GM18511 (cell line): Measurements from ENCODE around the gene POLR2E.
A peak's percentile ranks its signal among the peaks of the same experiment; 100 is the strongest.

Experiments used
- ATAC-seq: cut with Tn5 transposase; IDR thresholded peaks from one replicate; pipeline ENCODE4 v1.9.1; 2021; ENCODE audit warnings: mild to moderate bottlenecking, moderate library complexity; ENCODE audit not compliant: unreplicated experiment

POLR2E gene

GRCh38 chr19:1111641-1112267 is 16.6 kb upstream of the POLR2E start:
- ATAC-seq: no peak

DNA sequence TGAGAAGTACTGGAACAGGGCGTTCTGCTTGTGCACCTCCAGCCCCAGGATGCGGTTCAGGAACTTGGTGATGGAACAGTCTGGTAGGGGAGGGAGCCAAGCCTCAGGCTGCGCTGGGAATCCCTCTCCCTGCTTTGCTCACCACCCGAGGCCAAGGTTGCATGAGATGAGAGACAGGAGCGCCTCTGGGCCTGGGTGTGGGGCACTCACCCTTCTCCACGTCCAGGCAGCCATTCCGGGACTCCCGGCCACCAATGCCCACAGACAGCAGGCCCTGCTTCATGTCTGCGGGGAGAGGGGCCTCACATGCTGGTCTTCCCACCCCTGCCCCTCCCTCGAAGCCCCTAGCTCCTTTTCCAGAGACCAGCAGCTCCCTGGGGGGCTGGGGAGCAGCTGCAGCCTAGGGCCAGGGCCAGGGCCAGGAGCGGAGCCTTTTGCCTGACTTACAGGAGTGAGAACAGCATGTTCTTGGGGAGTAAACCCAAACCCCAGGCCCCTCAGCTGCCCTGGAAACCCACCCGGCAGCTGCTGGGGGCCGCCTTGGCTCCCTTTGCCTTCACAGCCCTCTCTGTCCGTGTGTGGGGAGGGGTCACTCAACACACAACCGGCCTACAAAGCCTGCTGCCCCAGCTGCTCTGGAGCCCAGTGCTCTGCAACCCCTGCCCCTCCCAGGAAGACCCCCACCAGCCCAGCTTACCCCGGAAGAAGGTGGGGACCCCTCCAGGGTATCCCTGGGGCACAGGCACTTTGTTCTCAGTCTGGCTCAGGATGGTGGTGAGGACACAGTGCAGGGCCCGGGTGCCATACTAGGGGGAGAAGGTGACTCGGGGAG is 15.8 kb upstream of the POLR2E start:
- ATAC-seq: no peak

- ATAC-seq: no peak
Measured at GRCh38 chr19:1109697-1110671, 14.8 kb upstream of the POLR2E start.

DNA sequence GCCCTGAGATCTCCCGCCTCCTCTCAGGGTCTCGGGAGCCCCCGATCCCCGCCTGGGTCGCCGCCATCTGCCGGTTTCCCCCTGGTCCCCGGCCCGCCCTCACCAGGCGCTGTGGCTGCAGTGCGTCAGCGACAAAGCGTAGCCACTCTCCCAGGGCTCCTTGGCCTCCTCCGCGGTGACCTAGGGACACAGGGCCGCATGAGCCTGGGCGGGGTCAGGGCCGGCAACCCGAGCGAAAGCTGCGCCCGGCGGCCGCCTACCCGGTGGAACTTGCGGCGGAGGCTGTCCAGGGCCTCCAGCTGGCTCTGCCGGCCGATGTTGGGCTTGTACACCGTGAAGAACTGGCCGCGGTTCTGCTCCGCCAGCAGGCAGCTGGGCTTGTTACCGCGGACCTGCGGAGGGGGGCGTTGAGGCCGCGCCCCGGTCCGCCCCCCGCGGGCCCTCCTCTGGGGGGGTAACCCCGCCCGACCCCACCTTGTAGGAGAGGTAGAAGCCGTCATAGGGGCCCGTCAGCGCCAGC is 13.9 kb upstream of the POLR2E start:
- ATAC-seq: no peak

DNA sequence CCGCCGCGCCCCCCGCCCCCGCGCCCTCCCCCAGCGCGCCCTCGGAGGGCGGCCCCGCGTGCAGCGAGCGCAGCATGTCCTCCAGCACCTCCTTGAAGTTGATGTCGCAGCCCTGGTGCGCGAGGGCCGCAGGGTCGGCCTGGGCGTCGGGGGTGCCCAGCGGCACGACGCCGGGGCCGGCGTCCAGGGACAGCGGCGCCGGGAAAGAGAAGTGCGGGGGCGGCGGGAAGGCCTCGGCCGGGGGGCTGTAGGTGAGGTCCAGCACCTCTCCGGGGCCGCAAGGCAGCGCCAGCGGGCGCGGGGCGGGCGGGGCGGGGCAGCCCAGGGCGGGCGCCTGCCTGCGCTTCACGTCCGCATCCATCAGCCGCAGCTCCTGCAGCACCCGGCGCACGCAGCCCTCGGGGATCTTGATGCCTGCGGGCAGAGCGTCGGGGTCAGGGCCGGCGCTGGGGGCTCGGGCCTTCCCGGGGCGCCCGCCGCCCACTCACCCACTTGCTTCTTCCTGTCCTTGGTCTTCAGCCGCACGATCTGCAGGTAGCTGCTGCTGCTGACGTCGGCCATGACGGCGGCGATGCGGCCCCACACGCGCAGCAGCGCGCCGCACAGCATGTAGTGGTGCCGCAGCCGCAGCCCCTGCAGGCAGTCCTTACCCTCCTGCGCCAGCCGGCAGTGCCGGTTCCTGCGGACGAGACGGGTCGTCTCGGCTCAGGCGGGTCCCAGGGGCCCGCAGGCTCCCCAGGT is 13.3 kb upstream of the POLR2E start:
- ATAC-seq: no peak

DNA sequence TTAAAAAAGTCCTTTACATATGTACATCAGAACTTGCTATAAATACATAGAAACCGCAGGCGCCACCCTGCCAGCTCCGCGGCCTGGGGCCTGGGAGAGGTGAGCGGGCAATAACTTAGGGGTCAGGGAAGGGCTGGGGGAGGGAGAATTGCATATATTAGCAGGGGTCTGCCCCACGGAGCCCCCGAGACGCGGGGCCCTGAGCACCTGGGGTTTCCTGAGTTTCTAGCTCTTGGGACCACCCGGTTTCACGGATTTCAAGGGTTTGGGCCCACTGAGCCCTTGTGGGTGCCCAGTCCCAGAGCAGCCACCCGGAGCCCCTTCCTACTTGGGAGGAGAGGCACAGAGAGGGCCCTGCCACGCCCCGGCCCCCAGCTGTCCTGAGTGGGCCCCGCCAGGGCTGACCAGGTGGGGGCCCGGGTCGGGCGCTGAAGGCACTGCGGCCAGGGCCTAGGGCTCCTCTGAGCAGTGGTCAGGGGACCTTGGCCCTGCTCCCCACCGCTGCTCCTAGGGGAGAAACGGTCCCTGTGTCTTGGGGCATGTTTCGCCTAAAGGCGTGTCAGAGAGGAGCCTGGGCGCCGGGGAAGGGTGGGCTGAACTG is 12.6 kb upstream of the POLR2E start:
- no peak for ATAC-seq

GRCh38 chr19:1106841-1107660 is 11.9 kb upstream of the POLR2E start:
- ATAC-seq: no peak

DNA sequence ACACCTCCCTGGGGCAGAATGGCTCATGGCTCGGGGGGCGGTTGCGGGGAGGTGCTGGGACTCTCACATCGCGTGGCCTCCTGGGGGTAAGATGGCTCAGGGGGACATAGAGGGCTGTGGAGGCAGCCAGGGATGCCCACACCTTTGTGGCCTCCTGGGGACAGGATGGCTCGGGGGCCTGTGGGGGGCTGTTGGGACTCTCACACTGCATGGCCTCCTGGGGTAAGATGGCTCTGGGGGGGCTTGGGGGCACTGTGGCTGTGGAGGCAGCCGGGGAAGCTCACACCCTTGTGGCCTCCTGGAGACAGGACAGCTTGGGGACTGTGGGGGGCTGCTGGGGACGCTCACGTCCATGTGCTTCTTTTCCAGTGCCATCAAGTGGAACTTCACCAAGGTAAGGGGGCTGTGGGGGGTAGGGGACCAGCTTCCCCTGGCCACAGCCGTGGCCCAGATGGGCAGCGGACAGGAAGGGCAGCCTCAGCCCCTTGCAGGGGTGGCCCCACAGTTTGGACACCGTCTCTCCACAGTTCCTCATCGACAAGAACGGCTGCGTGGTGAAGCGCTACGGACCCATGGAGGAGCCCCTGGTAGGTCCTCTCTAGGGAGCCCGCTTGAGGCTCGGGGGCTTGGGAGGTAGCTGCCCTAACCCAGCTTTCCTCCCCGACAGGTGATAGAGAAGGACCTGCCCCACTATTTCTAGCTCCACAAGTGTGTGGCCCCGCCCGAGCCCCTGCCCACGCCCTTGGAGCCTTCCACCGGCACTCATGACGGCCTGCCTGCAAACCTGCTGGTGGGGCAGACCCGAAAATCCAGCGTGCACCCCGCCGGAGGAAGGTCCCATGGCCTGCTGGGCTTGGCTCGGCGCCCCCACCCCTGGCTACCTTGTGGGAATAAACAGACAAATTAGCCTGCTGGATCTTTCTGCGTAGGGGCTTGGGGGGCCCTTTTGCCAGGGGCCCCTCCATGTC is 11.0 kb upstream of the POLR2E start:
- ATAC-seq: no peak

DNA sequence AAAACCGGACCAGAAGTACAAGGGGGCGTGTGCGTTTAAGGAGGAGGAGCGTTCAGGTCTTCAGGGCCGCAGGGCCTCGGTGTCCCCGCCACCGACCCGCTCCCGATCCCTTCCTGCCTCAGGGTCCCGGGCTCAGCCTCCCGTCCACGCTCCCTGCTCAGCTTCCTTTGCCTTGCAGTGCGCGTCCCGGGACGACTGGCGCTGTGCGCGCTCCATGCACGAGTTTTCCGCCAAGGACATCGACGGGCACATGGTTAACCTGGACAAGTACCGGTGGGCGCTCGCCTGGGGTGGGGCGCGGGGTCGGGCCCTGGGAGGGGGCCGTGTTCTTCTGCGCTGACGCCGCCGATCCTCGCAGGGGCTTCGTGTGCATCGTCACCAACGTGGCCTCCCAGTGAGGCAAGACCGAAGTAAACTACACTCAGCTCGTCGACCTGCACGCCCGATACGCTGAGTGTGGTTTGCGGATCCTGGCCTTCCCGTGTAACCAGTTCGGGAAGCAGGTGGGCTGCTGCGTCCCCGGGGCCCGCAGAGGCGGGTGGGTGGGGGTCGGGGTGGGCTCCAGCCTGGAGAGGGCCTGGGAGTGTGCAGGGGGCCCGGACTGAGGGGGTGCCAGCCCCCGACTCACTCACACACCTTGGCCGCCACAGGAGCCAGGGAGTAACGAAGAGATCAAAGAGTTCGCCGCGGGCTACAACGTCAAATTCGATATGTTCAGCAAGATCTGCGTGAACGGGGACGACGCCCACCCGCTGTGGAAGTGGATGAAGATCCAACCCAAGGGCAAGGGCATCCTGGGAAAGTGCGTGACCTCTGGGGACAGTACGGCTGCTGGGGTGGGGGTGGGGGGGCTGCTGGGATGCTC is 10.1 kb upstream of the POLR2E start:
- ATAC-seq: no peak

GRCh38 chr19:1104311-1105007 is 9.3 kb upstream of the POLR2E start:
- ATAC-seq: peak; percentile 43

DNA sequence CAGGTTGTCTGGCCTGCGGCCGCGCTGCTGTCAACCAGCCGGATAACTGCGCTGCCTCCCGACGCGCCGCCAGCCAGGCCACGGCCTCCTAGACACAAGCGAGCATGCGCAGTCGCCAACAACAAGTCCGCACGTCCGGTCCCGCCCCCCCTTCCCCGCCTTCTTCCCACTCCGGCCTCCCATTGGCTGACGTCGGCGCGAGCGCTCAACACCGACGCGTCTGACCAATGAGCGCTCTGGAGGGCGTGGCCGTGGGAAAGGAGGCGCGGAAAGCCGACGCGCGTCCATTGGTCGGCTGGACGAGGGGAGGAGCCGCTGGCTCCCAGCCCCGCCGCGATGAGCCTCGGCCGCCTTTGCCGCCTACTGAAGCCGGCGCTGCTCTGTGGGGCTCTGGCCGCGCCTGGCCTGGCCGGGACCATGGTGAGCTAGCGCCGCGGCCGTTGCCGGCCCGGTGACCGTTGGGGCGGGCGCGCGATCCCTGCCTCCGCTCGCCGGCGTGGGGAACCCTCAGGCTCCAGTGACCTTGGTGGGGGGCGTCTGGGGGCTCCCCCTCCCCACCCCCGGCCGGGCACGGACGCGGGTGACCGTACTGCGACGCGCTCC is 8.6 kb upstream of the POLR2E start, which contains the start of gene GPX4:
GPX4 (plus strand) TSS at position 287 of the 603 bp plus-strand sequence; CDS start at position 337, 50 bp downstream.
- peak; percentile 71 for ATAC-seq

DNA sequence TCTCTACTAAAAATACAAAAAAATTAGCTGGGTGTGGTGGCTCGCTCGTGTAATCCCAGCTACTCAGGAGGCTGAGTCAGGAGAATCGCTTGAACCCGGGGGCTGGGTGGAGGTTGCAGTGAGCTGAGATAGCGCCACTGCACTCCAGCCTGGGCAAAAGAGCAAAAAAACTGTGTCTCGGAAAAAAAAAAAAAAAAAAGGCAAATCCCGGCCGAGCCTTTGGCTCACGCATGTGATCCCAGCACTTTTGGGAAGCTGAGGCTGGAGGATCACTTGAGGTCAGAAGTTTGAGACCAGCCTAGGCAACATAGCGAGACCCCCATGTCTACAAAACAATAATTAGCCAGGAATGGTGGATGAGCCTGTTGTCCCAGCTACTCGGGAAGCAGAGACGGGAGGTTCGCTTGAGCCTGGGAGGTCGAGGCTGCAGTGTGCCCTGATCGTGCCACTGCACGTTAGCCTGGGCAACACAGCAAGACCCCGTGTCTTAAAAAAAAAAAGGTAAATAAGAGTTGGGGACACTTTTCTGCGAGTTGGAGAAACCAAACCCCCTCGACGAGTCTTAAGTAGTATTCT is 8.0 kb upstream of the POLR2E start:
- no peak for ATAC-seq

DNA sequence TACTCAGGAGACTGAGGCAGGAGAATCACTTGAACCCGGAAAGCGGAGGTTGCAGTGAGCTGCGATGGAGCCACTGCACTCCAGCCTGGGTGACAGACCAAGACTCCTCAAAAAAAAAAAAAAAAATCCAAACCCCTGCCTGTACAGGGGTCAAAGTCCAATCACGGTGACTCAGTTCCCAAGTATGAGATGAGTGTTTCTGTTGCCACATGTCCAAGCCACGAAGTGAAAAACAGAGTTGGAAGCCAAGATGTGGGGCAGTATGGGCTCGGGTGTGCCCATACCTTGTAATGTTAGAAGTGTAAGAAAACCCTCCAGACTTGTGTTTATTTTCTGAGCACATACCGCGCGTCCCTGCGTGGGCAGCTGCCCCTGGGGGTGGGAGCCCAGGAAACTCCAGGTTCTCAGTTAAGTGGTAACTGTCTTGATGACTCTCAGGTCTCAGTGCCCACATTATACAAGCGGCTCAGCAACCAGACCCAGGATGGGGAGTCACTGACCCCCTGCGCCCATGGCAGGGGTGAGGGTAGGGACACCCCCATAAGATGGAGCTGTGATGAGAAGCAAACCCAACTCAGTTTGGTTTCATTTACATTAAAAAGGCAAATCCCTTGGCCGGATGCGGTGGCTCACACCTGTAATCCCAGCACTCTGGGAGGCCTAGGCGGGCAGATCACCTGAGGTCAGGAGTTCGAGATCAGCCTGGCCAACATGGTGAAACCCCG is 7.4 kb upstream of the POLR2E start:
- no peak for ATAC-seq

DNA sequence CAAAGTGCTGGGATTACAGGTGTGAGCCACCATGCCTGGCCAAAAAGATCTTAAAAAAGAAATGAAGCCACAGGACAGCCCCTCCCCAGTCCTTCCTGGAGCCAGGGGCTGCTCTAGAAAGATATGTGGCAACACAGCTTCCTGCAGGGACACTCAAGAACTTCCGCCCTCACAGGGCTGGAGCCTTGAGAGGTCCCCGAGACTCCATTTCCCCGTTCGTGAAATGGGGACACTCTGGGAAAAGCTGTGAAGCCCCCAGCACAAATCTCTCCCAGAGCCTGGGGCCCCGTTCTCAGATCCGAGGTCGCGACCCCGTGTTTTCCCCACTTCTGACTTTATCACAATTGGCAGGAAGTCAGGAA is 6.1 kb upstream of the POLR2E start:
- no peak for ATAC-seq
